GM12878 (cell line): Measurements from ENCODE around the gene CREB3. TPM values are rescaled to one million over a fixed set of nuclear protein-coding genes. Genes with fewer than 3 reads are reported as not detected.
A peak's percentile ranks its signal among the peaks of the same experiment; 100 is the strongest.

Experiments
- ATAC-seq: fragments of 200-7000 bp; cut with Tn5 transposase; 3 replicates; pipeline ENCODE4 v1.9.1; 2020; ENCODE audit warnings: mild to moderate bottlenecking, moderate library complexity
- BruUV-seq: library from RNA; stranded (reverse); fragments of 400-500 nt; replicated peaks from 2 replicates; lab custom pipeline; 2021; lab: Mats Ljungman, UMichigan
- CTCF ChIA-PET: fragments of 300-600 bp; sonication (Branson Sonifier 250); formaldehyde crosslinking; extraction: SDS; loops from one replicate; lab custom pipeline; 2021; ENCODE audit warnings: inconsistent platforms; lab: Yijun Ruan, JAX
- POLR2A ChIA-PET: fragments of 350-600 bp; formaldehyde crosslinking; extraction: SDS; loops from one replicate; lab custom pipeline; 2021; ENCODE audit warnings: inconsistent platforms; lab: Charles Lee
- RAD21 ChIA-PET: fragments of 300-600 bp; sonication (Branson Sonifier 250); formaldehyde crosslinking; loops from one replicate; lab custom pipeline; 2023; ENCODE audit warnings: antibody characterized with exemption; ENCODE audit not compliant: unreplicated experiment; lab: Charles Lee
- SMC1A ChIA-PET: fragments of 300-600 bp; sonication (Branson Sonifier 250); formaldehyde crosslinking; loops from one replicate; lab custom pipeline; 2023; ENCODE audit not compliant: unreplicated experiment, uncharacterized antibody; lab: Charles Lee
- DNase-seq: peaks from one replicate; pipeline ENCODE4 v3.0.0-alpha.2; 2011; ENCODE audit warnings: low read depth, low spot score
- FAIRE-seq: peaks from 3 replicates; lab custom pipeline; 2011; peaks lifted over from hg19 to GRCh38; lab: Jason Lieb, UNC
- H2AFZ ChIP-seq: 2 replicates; pipeline ENCODE4 v1.6.0; 2011; ENCODE audit warnings: low read depth, low read length, control low read depth; ENCODE audit not compliant: control insufficient read depth
- H3K27ac ChIP-seq: 2 replicates; pipeline ENCODE4 v1.5.1; 2011; ENCODE audit warnings: control low read depth; ENCODE audit not compliant: control insufficient read depth, insufficient read depth
- H3K27me3 ChIP-seq, 2 experiments: replicated peaks in 1 of 2; 2 replicates each; pipeline versions ENCODE4 v1.6.0 to v1.6.1; 2011; ENCODE audit warnings: low read length in 1 of 2; ENCODE audit not compliant: control insufficient read depth in 2 of 2, insufficient read depth in 2 of 2
- H3K36me3 ChIP-seq, 2 experiments: 2 replicates each; pipeline ENCODE4 v1.5.1; 2011; ENCODE audit warnings: low read length in 1 of 2; ENCODE audit not compliant: control insufficient read depth in 2 of 2, insufficient read depth in 2 of 2
- H3K4me1 ChIP-seq: 2 replicates; pipeline ENCODE4 v1.6.1; 2011; ENCODE audit warnings: mild to moderate bottlenecking, low read length, moderate library complexity, mixed read lengths; ENCODE audit not compliant: control insufficient read depth, insufficient read depth
- H3K4me2 ChIP-seq: 2 replicates; pipeline ENCODE4 v1.6.0; 2011; ENCODE audit warnings: control low read depth; ENCODE audit not compliant: control insufficient read depth, insufficient read depth
- H3K4me3 ChIP-seq: fragments of 200-600 bp; sonication (generic); 2 replicates; pipeline ENCODE4 v1.5.1; 2016
- H3K79me2 ChIP-seq: 2 replicates; pipeline ENCODE4 v1.6.0; 2011; ENCODE audit warnings: low read length; ENCODE audit not compliant: control insufficient read depth, insufficient read depth
- H3K9ac ChIP-seq: 2 replicates; pipeline ENCODE4 v1.8.0; 2011; ENCODE audit warnings: low read length, control low read depth, mixed read lengths; ENCODE audit not compliant: control insufficient read depth, insufficient read depth
- H3K9me3 ChIP-seq: replicated peaks from 3 replicates; pipeline ENCODE4 v1.5.1; 2011; ENCODE audit warnings: mild to moderate bottlenecking, low read length; ENCODE audit not compliant: control insufficient read depth, insufficient read depth
- H4K20me1 ChIP-seq: 2 replicates; pipeline ENCODE4 v1.6.0; 2011; ENCODE audit not compliant: control insufficient read depth, insufficient read depth
- CBX3 ChIP-seq: fragments of 200-600 bp; sonication (generic); IDR thresholded peaks from 2 replicates; pipeline ENCODE4 v1.6.1; 2016; ENCODE audit warnings: low read depth, borderline replicate concordance
- CEBPB ChIP-seq, 2 experiments: fragments of 150-350 bp in 1 of 2; IDR thresholded peaks; 2 replicates each; pipeline ENCODE4 v1.6.1; 2012 to 2014; ENCODE audit warnings: low read depth in 2 of 2, low read length in 2 of 2, borderline replicate concordance in 1 of 2, inconsistent platforms in 1 of 2
- CHD2 ChIP-seq: IDR thresholded peaks from 2 replicates; pipeline ENCODE4 v1.6.1; 2011; ENCODE audit warnings: low read depth, low read length, improper control_type of control experiment, borderline replicate concordance
- DPF2 ChIP-seq: fragments of 450-650 bp; IDR thresholded peaks from 2 replicates; pipeline ENCODE4 v1.6.1; 2017; ENCODE audit warnings: mild to moderate bottlenecking
- HCFC1 ChIP-seq: fragments of 150-350 bp; IDR thresholded peaks from 2 replicates; pipeline ENCODE4 v1.6.1; 2014; ENCODE audit warnings: low read length
- MTA3 ChIP-seq: IDR thresholded peaks from 2 replicates; pipeline ENCODE4 v1.6.1; 2012; ENCODE audit warnings: low read length, inconsistent platforms, borderline replicate concordance
- MXI1 ChIP-seq: fragments of 150-350 bp; IDR thresholded peaks from 2 replicates; pipeline ENCODE4 v1.6.1; 2011; ENCODE audit warnings: low read depth, mild to moderate bottlenecking, inconsistent platforms, low read length, improper control_type of control experiment
- NR2F1 ChIP-seq: fragments of 450-650 bp; conservative IDR thresholded peaks from 2 replicates; pipeline ENCODE4 v1.6.1; 2017; ENCODE audit warnings: mild to moderate bottlenecking
- RAD21 ChIP-seq: IDR thresholded peaks from 2 replicates; pipeline ENCODE4 v1.6.1; 2011; ENCODE audit warnings: mild to moderate bottlenecking, low read depth, low read length, moderate library complexity; ENCODE audit not compliant: insufficient read depth
- TARDBP ChIP-seq: IDR thresholded peaks from 2 replicates; pipeline ENCODE4 v1.6.1; 2016; ENCODE audit warnings: borderline replicate concordance
- YY1 ChIP-seq: IDR thresholded peaks from 2 replicates; pipeline ENCODE4 v1.6.1; 2011; ENCODE audit warnings: low read depth, mild to moderate bottlenecking, low read length
- WGBS: methylation state at CpG from one replicate; pipeline ENCODE4 v1.1.6; 2016; ENCODE audit warnings: low lambda C conversion rate; ENCODE audit not compliant: insufficient replicate concordance, insufficient coverage; ENCODE audit errors: missing lambda C conversion rate; 5-methylcytosine and 5-hydroxymethylcytosine counted together
- in situ Hi-C: fragments of 300-500 bp; cut with MboI; formaldehyde crosslinking; loops from 9 replicates; pipeline ENCODE4 v1.14.3; 2018; ENCODE audit warnings: mixed read lengths
- intact Hi-C: fragments of 100-400 bp; cut with micrococcal nuclease; formaldehyde crosslinking; loops from one replicate; pipeline ENCODE4 v1.14.2; 2022; ENCODE audit not compliant: unreplicated experiment
- polyA plus RNA-seq, 11 experiments: library from polyadenylated mRNA; depleted of rRNA in 4 of 11; unstranded in 6 of 11; stranded (reverse) in 5 of 11; fragments of >200 nt; fragmentation: Nextera tagmentation in 4 of 11; fragmentation: Illumina TruSeq in 1 of 11; extraction: Ambion mirVana in 4 of 11; extraction: Trizol in 1 of 11; gene quantifications; 1 replicate in 1 of 11; 2 replicates in 10 of 11; pipeline versions ENCODE4 v1.2.1 to v1.2.3, GENCODE V29; 2011 to 2016; ENCODE audit warnings: inconsistent platforms in 2 of 11, missing spikeins in 2 of 11, low read depth in 1 of 11
- total RNA-seq, 4 experiments: library from RNA; depleted of rRNA in 3 of 4; stranded (reverse); fragments of >200 nt in 3 of 4; fragmentation: Illumina TruSeq in 1 of 4; extraction: Trizol in 1 of 4; gene quantifications; 2 replicates each; pipeline versions ENCODE4 v1.2.1 to v1.2.3, GENCODE V29; 2013 to 2021
- TF ChIP-seq, protein P1 (sequence below): fragments of 450-650 bp; formaldehyde crosslinking; IDR thresholded peaks from 2 replicates; pipeline ENCODE4 v1.5.0; 2022; ENCODE audit warnings: mild to moderate bottlenecking, missing genetic modification characterization

CREB3 gene
- total and polyA plus RNA-seq, 10 of the 15 experiments (the other 5 are each of a cell fraction or from before 2014, with no cell fraction given), result 9.8 to 38.9 (median 19.8) TPM

DNA sequence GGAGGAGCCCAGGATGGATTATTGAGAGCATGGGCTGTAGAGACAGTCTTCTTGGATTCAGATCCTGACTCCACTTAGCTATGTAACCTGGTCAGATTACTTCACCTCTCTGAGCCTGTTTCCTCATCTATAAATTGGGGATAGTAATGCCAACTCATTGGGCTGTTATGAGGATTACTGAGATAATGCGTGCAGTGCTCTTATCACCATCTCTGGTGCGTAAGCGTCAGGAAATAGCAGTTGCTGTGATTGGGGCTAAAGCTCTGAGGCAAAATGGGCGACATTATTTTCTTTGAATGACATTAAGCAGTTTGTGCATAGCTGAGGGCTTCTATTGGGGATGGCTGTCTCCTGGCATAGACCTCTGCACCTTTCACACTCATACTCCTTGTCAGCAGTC lies 22.6 kb downstream of the CREB3 start:
- no peak overlapping the region for H3K4me2 ChIP-seq
- BruUV-seq, result no TSS peak

DNA sequence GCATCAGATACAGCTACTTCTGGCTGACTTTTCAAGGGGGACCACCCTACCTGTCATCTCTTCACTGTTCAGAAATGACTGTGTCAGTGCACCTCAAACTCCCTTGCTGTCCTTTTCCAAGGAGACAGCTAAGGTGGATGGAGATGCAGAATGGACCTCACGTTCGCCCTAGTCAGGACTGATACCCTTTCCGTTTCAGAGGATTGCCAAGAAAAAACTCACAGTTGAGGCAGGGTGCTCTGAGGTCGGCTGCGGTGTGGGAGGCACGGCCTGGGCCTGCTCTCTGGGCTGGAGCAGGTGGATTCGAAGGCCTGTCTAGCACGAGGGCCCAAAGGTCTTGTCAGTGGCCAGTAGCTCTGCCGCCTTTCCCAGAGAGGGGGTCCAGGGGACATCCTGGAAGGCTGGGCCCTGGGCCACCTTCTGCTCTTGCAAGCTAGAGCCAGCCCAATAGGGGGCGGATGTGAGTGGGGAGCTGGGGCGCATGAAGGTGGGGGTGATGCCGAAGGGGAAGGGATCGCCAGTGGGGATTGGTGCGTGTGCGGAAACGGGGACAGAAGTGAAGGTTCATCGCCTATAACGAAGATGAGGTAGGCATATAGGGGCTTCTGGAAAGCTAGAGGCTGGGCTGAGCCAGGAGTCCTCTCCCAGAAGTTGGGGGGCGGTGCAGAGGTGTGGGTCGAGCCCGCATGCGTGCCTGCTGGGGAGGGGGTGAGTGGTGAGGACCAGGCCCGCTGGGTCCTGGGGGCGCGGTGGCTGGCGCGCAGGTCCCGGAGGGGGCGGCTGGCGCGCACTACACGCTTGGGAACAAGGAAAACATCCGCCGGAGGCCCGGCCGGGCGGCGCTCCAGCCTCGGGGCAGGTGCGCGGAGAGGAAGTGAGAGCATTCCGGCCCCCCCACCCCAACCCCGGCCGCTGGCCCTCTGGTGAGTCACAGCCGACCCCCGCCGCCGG lies 24.1 kb downstream of the CREB3 start:
- ChIA-PET POLR2A (interaction anchor here (0.7 to 1.5 kb wide), 11 partner anchors 8 to 99 kb away, joined by 3 to 7 read pairs (median 3); partner anchors contain the start of genes CCDC107, HINT2, RMRP and TLN1), CTCF (interaction anchor here (0.6 to 2.0 kb wide), 32 partner anchors 9 to 705 kb away, joined by 3 to 27 read pairs (median 6); partner anchors contain the start of genes CCDC107, HINT2, RMRP and SPAG8), SMC1A (interaction anchor here (0.7 to 3.4 kb wide), 13 partner anchors 10 to 126 kb away, joined by 3 to 12 read pairs (median 3); partner anchors contain the start of genes ARHGEF39, CCDC107, CREB3 and RMRP), RAD21 (interaction anchor here (0.9 to 1.6 kb wide), 9 partner anchors 8 to 109 kb away, joined by 3 to 9 read pairs (median 4); partner anchors contain the start of genes ARHGEF39, CCDC107, CREB3 and GBA2)
- H3K79me2 ChIP-seq, result peaks cover 33% of the 10 kb centered on the region
- peak; percentile 7 for FAIRE-seq
- intact Hi-C loops (loop anchor here (2.0 kb wide), 1 partner anchor 24 kb away; the partner anchor contains the start of genes CREB3 and TLN1), in situ Hi-C loops (no loop called here)
- no peak for DNase-seq
- H3K4me2 ChIP-seq, result peak overlapping the region; percentile 90
- peak overlapping the region; percentile 98 for H3K27ac ChIP-seq
- BruUV-seq, result no TSS peak
- H4K20me1 ChIP-seq, result no peaks in the 10 kb centered on the region
- H3K9me3 ChIP-seq, result no peaks in the 10 kb centered on the region
- H3K4me1 ChIP-seq, result peaks cover 22% of the 10 kb centered on the region
- WGBS, result 5% methylated on average over 40 of the region's 48 CpGs
- peak overlapping the region; percentile 90 for H2AFZ ChIP-seq
- H3K27me3 ChIP-seq, result no peaks in the 10 kb centered on the region
- H3K36me3 ChIP-seq, result peaks cover 5 to 13% of the 10 kb centered on the region in 2 experiments
- peak; percentile 86 for ATAC-seq
- peak overlapping the region; percentile 97 for H3K9ac ChIP-seq
- peak overlapping the region; percentile 87 for H3K4me3 ChIP-seq
- TF ChIP-seq CBX3 (no peak), MTA3 (0 out of 2 replicates have a peak, but pooled peaks have one; percentile 3), HCFC1 (no peak), RAD21 (peak; percentile 59), MXI1 (no peak), CEBPB (IDR thresholded peaks at IDR 0.05; ENCODE audit: borderline replicate concordance in 1 of 2, low read depth in 2 of 2, low read length in 2 of 2) (no peak), YY1 (peak; percentile 21; the same call in 1 of the 2 replicates)
- TF ChIP-seq, protein P1, sequence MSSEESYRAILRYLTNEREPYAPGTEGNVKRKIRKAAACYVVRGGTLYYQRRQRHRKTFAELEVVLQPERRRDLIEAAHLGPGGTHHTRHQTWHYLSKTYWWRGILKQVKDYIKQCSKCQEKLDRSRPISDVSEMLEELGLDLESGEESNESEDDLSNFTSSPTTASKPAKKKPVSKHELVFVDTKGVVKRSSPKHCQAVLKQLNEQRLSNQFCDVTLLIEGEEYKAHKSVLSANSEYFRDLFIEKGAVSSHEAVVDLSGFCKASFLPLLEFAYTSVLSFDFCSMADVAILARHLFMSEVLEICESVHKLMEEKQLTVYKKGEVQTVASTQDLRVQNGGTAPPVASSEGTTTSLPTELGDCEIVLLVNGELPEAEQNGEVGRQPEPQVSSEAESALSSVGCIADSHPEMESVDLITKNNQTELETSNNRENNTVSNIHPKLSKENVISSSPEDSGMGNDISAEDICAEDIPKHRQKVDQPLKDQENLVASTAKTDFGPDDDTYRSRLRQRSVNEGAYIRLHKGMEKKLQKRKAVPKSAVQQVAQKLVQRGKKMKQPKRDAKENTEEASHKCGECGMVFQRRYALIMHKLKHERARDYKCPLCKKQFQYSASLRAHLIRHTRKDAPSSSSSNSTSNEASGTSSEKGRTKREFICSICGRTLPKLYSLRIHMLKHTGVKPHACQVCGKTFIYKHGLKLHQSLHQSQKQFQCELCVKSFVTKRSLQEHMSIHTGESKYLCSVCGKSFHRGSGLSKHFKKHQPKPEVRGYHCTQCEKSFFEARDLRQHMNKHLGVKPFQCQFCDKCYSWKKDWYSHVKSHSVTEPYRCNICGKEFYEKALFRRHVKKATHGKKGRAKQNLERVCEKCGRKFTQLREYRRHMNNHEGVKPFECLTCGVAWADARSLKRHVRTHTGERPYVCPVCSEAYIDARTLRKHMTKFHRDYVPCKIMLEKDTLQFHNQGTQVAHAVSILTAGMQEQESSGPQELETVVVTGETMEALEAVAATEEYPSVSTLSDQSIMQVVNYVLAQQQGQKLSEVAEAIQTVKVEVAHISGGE (CRISPR knock-in tag), result no peak

More for the DNA sequence above, 22.6 kb downstream of the CREB3 start:
- RAD21 ChIA-PET, result no interaction called here
- Histone ChIP-seq H4K20me1 (no peaks in the 10 kb centered on the region), H2AFZ (no peak overlapping the region), H3K4me3 (no peak overlapping the region), H3K9ac (no peak overlapping the region), H3K9me3 (no peaks in the 10 kb centered on the region), H3K79me2 (peaks cover 31% of the 10 kb centered on the region), H3K36me3 (peaks cover 5 to 18% of the 10 kb centered on the region in 2 experiments), H3K27ac (no peak overlapping the region), H3K27me3 (no peaks in the 10 kb centered on the region), H3K4me1 (peaks cover 22% of the 10 kb centered on the region)
- TF ChIP-seq TARDBP, result no peak
- TF ChIP-seq NR2F1, result no peak
- TF ChIP-seq DPF2, result no peak
- TF ChIP-seq CHD2, result no peak
- 85% methylated on average over 4 of the region's 4 CpGs for WGBS
- ATAC-seq (no peak), FAIRE-seq (no peak), DNase-seq (no peak)
- CTCF ChIA-PET, result interaction anchor here (0.6 to 1.8 kb wide), 4 partner anchors 20 to 761 kb away, joined by 3 to 12 read pairs (median 6); no protein-coding TSS in a partner anchor
- POLR2A ChIA-PET, result interaction anchor here (1.8 kb wide), 1 partner anchor 23 kb away, joined by 6 read pairs; the partner anchor contains the start of genes CREB3 and TLN1
- intact Hi-C loops, result no loop called here
- SMC1A ChIA-PET, result interaction anchor here (0.8 to 3.4 kb wide), 4 partner anchors 9 to 91 kb away, joined by 3 to 12 read pairs (median 4); no protein-coding TSS in a partner anchor
- in situ Hi-C loops, result no loop called here
